Suprapubic skin (tissue), 4 donors: ENCODE data around the gene ERAP2. TPM values are rescaled to one million over a fixed set of nuclear protein-coding genes. Genes with fewer than 3 reads are reported as not detected.

Experiments
- DNase-seq, 2 donors: peaks; one replicate each; pipeline ENCODE4 v3.0.0-alpha.2; 2019; ENCODE audit warnings: low spot score in 2 of 2
- H3K27ac ChIP-seq: fragments of 200-600 bp; sonication (generic); one replicate; pipeline ENCODE4 v1.5.1; 2019
- H3K27me3 ChIP-seq: fragments of 200-600 bp; sonication (generic); one replicate; pipeline ENCODE4 v1.5.1; 2019
- H3K36me3 ChIP-seq: fragments of 200-600 bp; sonication (generic); one replicate; pipeline ENCODE4 v1.5.1; 2019
- H3K4me1 ChIP-seq: fragments of 200-600 bp; sonication (generic); one replicate; pipeline ENCODE4 v1.5.1; 2019
- H3K4me3 ChIP-seq: fragments of 200-600 bp; sonication (generic); one replicate; pipeline ENCODE4 v1.5.1; 2019; ENCODE audit warnings: mild to moderate bottlenecking
- H3K9me3 ChIP-seq: fragments of 200-600 bp; sonication (generic); one replicate; pipeline ENCODE4 v1.5.1; 2019
- CTCF ChIP-seq, 2 donors: fragments of 200-600 bp in 1 of 2; fragments of 450-650 bp in 1 of 2; sonication (generic) in 1 of 2; IDR thresholded peaks; one replicate each; pipeline ENCODE4 v1.5.1; 2016 to 2019; ENCODE audit warnings: antibody characterized with exemption in 2 of 2, mild to moderate bottlenecking in 1 of 2, moderate library complexity in 1 of 2
- EP300 ChIP-seq: sonication (generic); formaldehyde crosslinking; IDR thresholded peaks from one replicate; pipeline ENCODE4 v1.6.1; 2017; ENCODE audit warnings: antibody characterized with exemption
- POLR2A ChIP-seq, 2 donors: fragments of 450-650 bp; IDR thresholded peaks; one replicate each; pipeline ENCODE4 v1.6.1; 2017; ENCODE audit warnings: antibody characterized with exemption in 2 of 2, mild to moderate bottlenecking in 2 of 2, moderate library complexity in 2 of 2
- POLR2AphosphoS5 ChIP-seq, 3 donors: sonication (generic); formaldehyde crosslinking; IDR thresholded peaks; one replicate each; pipeline ENCODE4 v1.6.1; 2017; ENCODE audit warnings: antibody characterized with exemption in 3 of 3
- WGBS: methylation state at CpG from one replicate; pipeline ENCODE4 v1.1.5; 2018; 5-methylcytosine and 5-hydroxymethylcytosine counted together
- total RNA-seq, 4 donors: library from RNA; depleted of rRNA; stranded (reverse); fragments of >200 nt; gene quantifications; one replicate each; pipeline ENCODE4 v1.1.0, GENCODE V29; 2016

Gene ERAP2
- total RNA-seq, 4 donors from 2014 or later, result 9.0 to 14.0 (median 11.5) TPM

GRCh38 chr5:96855031-96855872 is 21.0 kb upstream of the ERAP2 start:
- Histone ChIP-seq H3K4me1 (no peaks in the 10 kb centered on the region), H3K27ac (no peak overlapping the region), H3K4me3 (no peak overlapping the region), H3K9me3 (no peaks in the 10 kb centered on the region), H3K36me3 (no peaks in the 10 kb centered on the region), H3K27me3 (no peaks in the 10 kb centered on the region)
- no peak for DNase-seq
- WGBS, result 71% methylated on average over 6 of the region's 6 CpGs
- TF ChIP-seq POLR2AphosphoS5 (IDR thresholded peaks at IDR 0.05) (no peak), POLR2A (IDR thresholded peaks at IDR 0.05) (no peak), CTCF (IDR thresholded peaks at IDR 0.05) (no peak), EP300 (no peak)

GRCh38 chr5:96856371-96856770 is 19.9 kb upstream of the ERAP2 start:
- no peaks in the 10 kb centered on the region for H3K27me3 ChIP-seq
- no peaks in the 10 kb centered on the region for H3K9me3 ChIP-seq
- H3K27ac ChIP-seq, result no peak overlapping the region
- TF ChIP-seq POLR2A (IDR thresholded peaks at IDR 0.05), result no peak
- no peak for TF ChIP-seq POLR2AphosphoS5 (IDR thresholded peaks at IDR 0.05)
- no peak for TF ChIP-seq EP300
- TF ChIP-seq CTCF (IDR thresholded peaks at IDR 0.05), result no peak
- WGBS, result 63% methylated on average over 3 of the region's 3 CpGs
- H3K4me3 ChIP-seq, result no peak overlapping the region
- H3K36me3 ChIP-seq, result no peaks in the 10 kb centered on the region
- no peak for DNase-seq
- H3K4me1 ChIP-seq, result no peaks in the 10 kb centered on the region

- no peak for TF ChIP-seq EP300
- TF ChIP-seq POLR2AphosphoS5 (IDR thresholded peaks at IDR 0.05), result no peak
- Histone ChIP-seq H3K36me3 (no peaks in the 10 kb centered on the region), H3K4me3 (no peak overlapping the region), H3K27ac (no peak overlapping the region), H3K4me1 (no peaks in the 10 kb centered on the region), H3K9me3 (no peaks in the 10 kb centered on the region), H3K27me3 (no peaks in the 10 kb centered on the region)
- WGBS, result 94% methylated on average over 1 of the region's 1 CpG
- no peak for DNase-seq
Observed at GRCh38 chr5:96857454-96857853, 18.8 kb upstream of the ERAP2 start.

- 89% methylated on average over 4 of the region's 4 CpGs for WGBS
- H3K4me1 ChIP-seq, result no peaks in the 10 kb centered on the region
- H3K27me3 ChIP-seq, result no peaks in the 10 kb centered on the region
- no peak overlapping the region for H3K27ac ChIP-seq
- H3K9me3 ChIP-seq, result no peaks in the 10 kb centered on the region
- TF ChIP-seq CTCF (IDR thresholded peaks at IDR 0.05) (no peak), POLR2A (IDR thresholded peaks at IDR 0.05) (no peak), EP300 (no peak), POLR2AphosphoS5 (IDR thresholded peaks at IDR 0.05) (no peak)
- H3K36me3 ChIP-seq, result no peaks in the 10 kb centered on the region
- no peak for DNase-seq
- H3K4me3 ChIP-seq, result no peak overlapping the region
Observed at GRCh38 chr5:96857924-96858323, 18.4 kb upstream of the ERAP2 start.

- Histone ChIP-seq H3K27ac (no peak overlapping the region), H3K36me3 (no peaks in the 10 kb centered on the region), H3K4me1 (no peaks in the 10 kb centered on the region), H3K4me3 (no peak overlapping the region), H3K9me3 (no peaks in the 10 kb centered on the region), H3K27me3 (no peaks in the 10 kb centered on the region)
- WGBS, result 86% methylated on average over 2 of the region's 2 CpGs
- no peak for TF ChIP-seq EP300
- no peak for TF ChIP-seq POLR2AphosphoS5 (IDR thresholded peaks at IDR 0.05)
- no peak for TF ChIP-seq CTCF (IDR thresholded peaks at IDR 0.05)
- no peak for TF ChIP-seq POLR2A (IDR thresholded peaks at IDR 0.05)
- DNase-seq, result no peak
Observed at GRCh38 chr5:96859375-96859774, 16.9 kb upstream of the ERAP2 start.
